ENCODE results near the gene TMIGD2. TPM values are rescaled to one million over a fixed set of nuclear protein-coding genes. Genes with fewer than 3 reads are reported as not detected.

Gene TMIGD2
- total and polyA plus RNA-seq, 2 of the 4 experiments (the other 2 are of a cell fraction), result not detected

DNA sequence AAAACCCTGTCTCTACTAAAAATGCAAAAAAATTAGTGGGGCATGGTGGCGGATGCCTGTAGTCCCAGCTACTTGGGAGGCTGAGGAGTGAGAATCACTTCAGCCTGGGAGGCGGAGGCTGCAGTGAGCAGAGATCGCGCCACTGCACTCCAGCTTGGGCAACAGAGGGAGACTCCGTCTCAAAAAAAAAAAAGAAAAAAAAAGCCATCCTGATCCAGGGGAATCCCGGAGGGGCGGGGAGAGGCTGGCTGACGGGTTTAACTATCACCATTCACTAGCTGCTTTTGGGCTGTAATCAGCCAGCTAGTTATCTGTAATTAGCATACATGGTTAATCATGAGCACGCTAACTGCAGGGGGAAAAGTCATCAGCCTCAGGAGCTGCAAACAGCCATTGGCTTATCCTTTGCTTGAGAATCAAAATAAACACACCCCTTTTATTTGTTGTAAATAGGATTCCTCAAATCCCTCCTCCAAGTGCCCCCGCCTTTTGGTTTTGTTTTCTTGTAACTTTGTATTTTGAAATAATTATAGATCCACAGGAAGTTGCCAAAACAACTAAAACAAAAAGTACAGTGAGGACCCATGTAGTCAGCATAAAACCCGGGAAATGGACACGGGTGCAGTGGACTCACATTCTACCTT is 11.8 kb upstream of the TMIGD2 start:
- no peaks in the 10 kb centered on the region for H3K9me1 ChIP-seq (ENCODE audit: insufficient read depth, low read length)

More for the DNA sequence above, 11.8 kb upstream of the TMIGD2 start:
- Histone ChIP-seq H2AFZ (replicated peaks; ENCODE audit: low read length, poor library complexity) (no peak overlapping the region), H3K36me3 (ENCODE audit: control insufficient read depth, insufficient read depth, low read length) (peaks cover 10% of the 10 kb centered on the region; the same call in 1 of the 2 replicates), H3K9ac (ENCODE audit: low read depth, low read length) (no peak overlapping the region), H2AK5ac (ENCODE audit: low read depth, low read length) (no peak overlapping the region), H4K5ac (ENCODE audit: low read depth, low read length) (no peak overlapping the region), H3K18ac (ENCODE audit: low read depth, low read length) (no peak overlapping the region), H2AK9ac (replicated peaks; ENCODE audit: low read depth, low read length, poor library complexity) (no peak overlapping the region), H3K27ac (ENCODE audit: insufficient read depth, low read length) (no peak overlapping the region), H3K23ac (ENCODE audit: low read depth, low read length) (no peak overlapping the region), H4K91ac (ENCODE audit: insufficient read depth, low read depth, low read length) (no peak overlapping the region), H3K4me2 (ENCODE audit: low read depth, low read length) (no peak overlapping the region), H3K4me1 (ENCODE audit: control insufficient read depth, insufficient read depth, low read length) (no peaks in the 10 kb centered on the region), H4K20me1 (ENCODE audit: insufficient read depth, low read length) (no peaks in the 10 kb centered on the region), H3K9me3 (ENCODE audit: control insufficient read depth, insufficient read depth, low read length) (no peaks in the 10 kb centered on the region), H3K4ac (ENCODE audit: low read depth, low read length) (no peak overlapping the region), H3K27me3 (ENCODE audit: control insufficient read depth, insufficient read depth, low read length) (no peaks in the 10 kb centered on the region), H2BK5ac (ENCODE audit: low read depth, low read length, poor library complexity, severe bottlenecking) (no peak overlapping the region), H3K79me1 (ENCODE audit: low read depth in 1 of 2, low read length in 2 of 2) (no peaks in the 10 kb centered on the region; a peak in 1 of 4 replicates), H3K56ac (ENCODE audit: extremely low read depth, insufficient read depth, low read length) (no peak overlapping the region), H2BK120ac (ENCODE audit: low read depth, low read length) (no peak overlapping the region), H4K8ac (ENCODE audit: low read depth in 2 of 2, low read length in 2 of 2) (no peak overlapping the region), H2BK15ac (ENCODE audit: low read depth, low read length) (no peak overlapping the region), H3K4me3 (ENCODE audit: insufficient read depth, low read depth, low read length) (no peak overlapping the region), H3K14ac (replicated peaks; ENCODE audit: low read depth, low read length) (no peak overlapping the region), H2BK20ac (ENCODE audit: low read depth, low read length) (no peak overlapping the region)
- intact Hi-C loops (cut with micrococcal nuclease), result no loop called here
- no peak for ATAC-seq (ENCODE audit: low read depth)
- in situ Hi-C loops (cut with MboI; ENCODE audit: low sequenced_read_pairs), result no loop called here
- ChIA-PET CTCF (no interaction called here), POLR2A (ENCODE audit: unreplicated experiment) (no interaction called here)
- no peak for TF ChIP-seq RCOR1 (IDR thresholded peaks at IDR 0.05; ENCODE audit: insufficient replicate concordance, low read length)
- no peak for TF ChIP-seq CEBPB (IDR thresholded peaks at IDR 0.05; ENCODE audit: low read depth, low read length)
- TF ChIP-seq MXI1 (IDR thresholded peaks at IDR 0.05; ENCODE audit: borderline replicate concordance, low read depth, low read length), result no peak
- dilution Hi-C loops (cut with HindIII; ENCODE audit: low sequenced_read_pairs, unreplicated experiment), result no loop called here
- WGBS, 2 experiments (ENCODE audit: extremely low coverage in 2 of 2, insufficient read length in 1 of 2), result 94% methylated on average over 3 of the region's 12 CpGs; no CpG with 5 or more reads in 1 of the 2 experiments
- no TSS peak for BruUV-seq (replicated peaks)
- no peak for DNase-seq
